ENCODE results near the gene SPOCK2. TPM values are rescaled to one million over a fixed set of nuclear protein-coding genes. Genes with fewer than 3 reads are reported as not detected.

SPOCK2 gene
- total and polyA plus RNA-seq, 2 of the 13 experiments (the other 11 are each of a cell fraction or from before 2014, with no cell fraction given) = 8.6 to 30.6 TPM

GRCh38 chr10:72048450-72049124 is 39.8 kb downstream of the SPOCK2 start (continued):
- TF ChIP-seq HNF4G (IDR thresholded peaks at IDR 0.05; ENCODE audit: borderline replicate concordance, low read depth, low read length) (no peak), HNF4G (CRISPR knock-in tag; IDR thresholded peaks at IDR 0.05; ENCODE audit: borderline replicate concordance, low read depth) (no peak), THAP7 (CRISPR knock-in tag; IDR thresholded peaks at IDR 0.05) (no peak), ZC3H4 (CRISPR knock-in tag; IDR thresholded peaks at IDR 0.05; ENCODE audit: borderline replicate concordance) (no peak), FOXC1 (CRISPR knock-in tag; IDR thresholded peaks at IDR 0.05; ENCODE audit: borderline replicate concordance) (no peak), CENPT (CRISPR knock-in tag; IDR thresholded peaks at IDR 0.05; ENCODE audit: low read depth) (no peak), ZNF441 (CRISPR knock-in tag; IDR thresholded peaks at IDR 0.05; ENCODE audit: borderline replicate concordance) (no peak), AHR (CRISPR knock-in tag; IDR thresholded peaks at IDR 0.05) (0 out of 2 replicates have a peak, but pooled peaks have one; percentile 50), HNRNPL (IDR thresholded peaks at IDR 0.05; ENCODE audit: low read depth, low read length) (no peak), ZNF124 (CRISPR knock-in tag; IDR thresholded peaks at IDR 0.05) (no peak), KLF6 (CRISPR knock-in tag; IDR thresholded peaks at IDR 0.05) (peak; percentile 68; the same call in 1 of the 2 replicates), NCOA1 (CRISPR knock-in tag; IDR thresholded peaks at IDR 0.05) (no peak), ZNF547 (CRISPR knock-in tag; IDR thresholded peaks at IDR 0.05) (no peak), ETV6 (CRISPR knock-in tag; conservative IDR thresholded peaks at IDR 0.05) (no peak), ATF5 (CRISPR knock-in tag; IDR thresholded peaks at IDR 0.05; ENCODE audit: low read depth) (no peak), RELA (CRISPR knock-in tag; IDR thresholded peaks at IDR 0.05) (0 out of 2 replicates have a peak, but pooled peaks have one; percentile 58)
- TF ChIP-seq, protein P1, sequence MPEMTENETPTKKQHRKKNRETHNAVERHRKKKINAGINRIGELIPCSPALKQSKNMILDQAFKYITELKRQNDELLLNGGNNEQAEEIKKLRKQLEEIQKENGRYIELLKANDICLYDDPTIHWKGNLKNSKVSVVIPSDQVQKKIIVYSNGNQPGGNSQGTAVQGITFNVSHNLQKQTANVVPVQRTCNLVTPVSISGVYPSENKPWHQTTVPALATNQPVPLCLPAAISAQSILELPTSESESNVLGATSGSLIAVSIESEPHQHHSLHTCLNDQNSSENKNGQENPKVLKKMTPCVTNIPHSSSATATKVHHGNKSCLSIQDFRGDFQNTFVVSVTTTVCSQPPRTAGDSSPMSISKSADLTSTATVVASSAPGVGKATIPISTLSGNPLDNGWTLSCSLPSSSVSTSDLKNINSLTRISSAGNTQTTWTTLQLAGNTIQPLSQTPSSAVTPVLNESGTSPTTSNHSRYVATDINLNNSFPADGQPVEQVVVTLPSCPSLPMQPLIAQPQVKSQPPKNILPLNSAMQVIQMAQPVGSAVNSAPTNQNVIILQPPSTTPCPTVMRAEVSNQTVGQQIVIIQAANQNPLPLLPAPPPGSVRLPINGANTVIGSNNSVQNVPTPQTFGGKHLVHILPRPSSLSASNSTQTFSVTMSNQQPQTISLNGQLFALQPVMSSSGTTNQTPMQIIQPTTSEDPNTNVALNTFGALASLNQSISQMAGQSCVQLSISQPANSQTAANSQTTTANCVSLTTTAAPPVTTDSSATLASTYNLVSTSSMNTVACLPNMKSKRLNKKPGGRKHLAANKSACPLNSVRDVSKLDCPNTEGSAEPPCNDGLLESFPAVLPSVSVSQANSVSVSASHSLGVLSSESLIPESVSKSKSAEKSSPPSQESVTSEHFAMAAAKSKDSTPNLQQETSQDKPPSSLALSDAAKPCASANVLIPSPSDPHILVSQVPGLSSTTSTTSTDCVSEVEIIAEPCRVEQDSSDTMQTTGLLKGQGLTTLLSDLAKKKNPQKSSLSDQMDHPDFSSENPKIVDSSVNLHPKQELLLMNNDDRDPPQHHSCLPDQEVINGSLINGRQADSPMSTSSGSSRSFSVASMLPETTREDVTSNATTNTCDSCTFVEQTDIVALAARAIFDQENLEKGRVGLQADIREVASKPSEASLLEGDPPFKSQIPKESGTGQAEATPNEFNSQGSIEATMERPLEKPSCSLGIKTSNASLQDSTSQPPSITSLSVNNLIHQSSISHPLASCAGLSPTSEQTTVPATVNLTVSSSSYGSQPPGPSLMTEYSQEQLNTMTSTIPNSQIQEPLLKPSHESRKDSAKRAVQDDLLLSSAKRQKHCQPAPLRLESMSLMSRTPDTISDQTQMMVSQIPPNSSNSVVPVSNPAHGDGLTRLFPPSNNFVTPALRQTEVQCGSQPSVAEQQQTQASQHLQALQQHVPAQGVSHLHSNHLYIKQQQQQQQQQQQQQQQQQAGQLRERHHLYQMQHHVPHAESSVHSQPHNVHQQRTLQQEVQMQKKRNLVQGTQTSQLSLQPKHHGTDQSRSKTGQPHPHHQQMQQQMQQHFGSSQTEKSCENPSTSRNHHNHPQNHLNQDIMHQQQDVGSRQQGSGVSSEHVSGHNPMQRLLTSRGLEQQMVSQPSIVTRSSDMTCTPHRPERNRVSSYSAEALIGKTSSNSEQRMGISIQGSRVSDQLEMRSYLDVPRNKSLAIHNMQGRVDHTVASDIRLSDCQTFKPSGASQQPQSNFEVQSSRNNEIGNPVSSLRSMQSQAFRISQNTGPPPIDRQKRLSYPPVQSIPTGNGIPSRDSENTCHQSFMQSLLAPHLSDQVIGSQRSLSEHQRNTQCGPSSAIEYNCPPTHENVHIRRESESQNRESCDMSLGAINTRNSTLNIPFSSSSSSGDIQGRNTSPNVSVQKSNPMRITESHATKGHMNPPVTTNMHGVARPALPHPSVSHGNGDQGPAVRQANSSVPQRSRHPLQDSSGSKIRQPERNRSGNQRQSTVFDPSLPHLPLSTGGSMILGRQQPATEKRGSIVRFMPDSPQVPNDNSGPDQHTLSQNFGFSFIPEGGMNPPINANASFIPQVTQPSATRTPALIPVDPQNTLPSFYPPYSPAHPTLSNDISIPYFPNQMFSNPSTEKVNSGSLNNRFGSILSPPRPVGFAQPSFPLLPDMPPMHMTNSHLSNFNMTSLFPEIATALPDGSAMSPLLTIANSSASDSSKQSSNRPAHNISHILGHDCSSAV (CRISPR knock-in tag; IDR thresholded peaks at IDR 0.05; ENCODE audit: borderline replicate concordance) = no peak
- TF ChIP-seq, protein P2, sequence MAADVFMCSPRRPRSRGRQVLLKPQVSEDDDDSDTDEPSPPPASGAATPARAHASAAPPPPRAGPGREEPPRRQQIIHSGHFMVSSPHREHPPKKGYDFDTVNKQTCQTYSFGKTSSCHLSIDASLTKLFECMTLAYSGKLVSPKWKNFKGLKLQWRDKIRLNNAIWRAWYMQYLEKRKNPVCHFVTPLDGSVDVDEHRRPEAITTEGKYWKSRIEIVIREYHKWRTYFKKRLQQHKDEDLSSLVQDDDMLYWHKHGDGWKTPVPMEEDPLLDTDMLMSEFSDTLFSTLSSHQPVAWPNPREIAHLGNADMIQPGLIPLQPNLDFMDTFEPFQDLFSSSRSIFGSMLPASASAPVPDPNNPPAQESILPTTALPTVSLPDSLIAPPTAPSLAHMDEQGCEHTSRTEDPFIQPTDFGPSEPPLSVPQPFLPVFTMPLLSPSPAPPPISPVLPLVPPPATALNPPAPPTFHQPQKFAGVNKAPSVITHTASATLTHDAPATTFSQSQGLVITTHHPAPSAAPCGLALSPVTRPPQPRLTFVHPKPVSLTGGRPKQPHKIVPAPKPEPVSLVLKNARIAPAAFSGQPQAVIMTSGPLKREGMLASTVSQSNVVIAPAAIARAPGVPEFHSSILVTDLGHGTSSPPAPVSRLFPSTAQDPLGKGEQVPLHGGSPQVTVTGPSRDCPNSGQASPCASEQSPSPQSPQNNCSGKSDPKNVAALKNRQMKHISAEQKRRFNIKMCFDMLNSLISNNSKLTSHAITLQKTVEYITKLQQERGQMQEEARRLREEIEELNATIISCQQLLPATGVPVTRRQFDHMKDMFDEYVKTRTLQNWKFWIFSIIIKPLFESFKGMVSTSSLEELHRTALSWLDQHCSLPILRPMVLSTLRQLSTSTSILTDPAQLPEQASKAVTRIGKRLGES (CRISPR knock-in tag; IDR thresholded peaks at IDR 0.05; ENCODE audit: borderline replicate concordance) = no peak

Measured in HepG2 (cell line).